HG02973 (cell line): Measurements from ENCODE around the gene LUZP2.
A peak's percentile ranks its signal among the peaks of the same experiment; 100 is the strongest.
"Not testable (repeated sequence)": the region's sequence is repeated elsewhere in the genome, so short reads cannot be mapped to it uniquely, and the experiment has no call there.

Source experiments
- ATAC-seq: cut with Tn5 transposase; IDR thresholded peaks from one replicate; pipeline ENCODE4 v1.9.1; 2021; ENCODE audit warnings: moderate library complexity; ENCODE audit not compliant: unreplicated experiment

LUZP2 gene

GRCh38 chr11:24890426-24890825 lies 393.6 kb downstream of the LUZP2 start:
- no peak for ATAC-seq

DNA sequence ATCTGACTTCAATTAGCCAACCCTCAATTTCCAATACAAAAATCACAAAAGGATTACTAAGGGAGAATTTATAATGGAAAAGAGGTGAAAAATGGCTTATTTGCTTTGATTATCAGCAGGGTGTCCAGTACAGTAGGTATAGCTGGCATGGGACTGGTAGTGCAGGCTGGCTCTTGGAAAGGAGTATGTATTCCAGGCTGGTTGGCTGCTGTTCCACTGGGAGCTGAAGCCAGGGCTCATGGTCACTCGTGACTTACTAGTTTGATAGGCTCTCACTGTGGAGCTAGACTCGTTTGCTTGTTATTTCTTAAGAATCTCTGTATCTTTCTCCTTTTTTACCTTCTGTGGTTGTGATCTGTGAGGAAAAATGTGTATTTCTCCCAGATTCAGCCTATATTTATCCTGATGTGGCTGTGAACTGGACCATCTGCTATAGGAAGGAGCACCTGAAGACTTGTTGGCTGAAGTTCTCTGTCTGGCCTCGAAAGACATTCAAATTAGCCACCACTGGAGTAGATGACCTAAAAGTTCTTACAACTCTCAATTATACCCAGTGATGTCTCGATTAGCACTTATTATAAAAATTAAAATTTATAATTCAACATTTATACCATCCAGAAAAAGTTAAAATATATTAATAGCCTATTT lies 395.1 kb downstream of the LUZP2 start:
- not testable (repeated sequence) for ATAC-seq

DNA sequence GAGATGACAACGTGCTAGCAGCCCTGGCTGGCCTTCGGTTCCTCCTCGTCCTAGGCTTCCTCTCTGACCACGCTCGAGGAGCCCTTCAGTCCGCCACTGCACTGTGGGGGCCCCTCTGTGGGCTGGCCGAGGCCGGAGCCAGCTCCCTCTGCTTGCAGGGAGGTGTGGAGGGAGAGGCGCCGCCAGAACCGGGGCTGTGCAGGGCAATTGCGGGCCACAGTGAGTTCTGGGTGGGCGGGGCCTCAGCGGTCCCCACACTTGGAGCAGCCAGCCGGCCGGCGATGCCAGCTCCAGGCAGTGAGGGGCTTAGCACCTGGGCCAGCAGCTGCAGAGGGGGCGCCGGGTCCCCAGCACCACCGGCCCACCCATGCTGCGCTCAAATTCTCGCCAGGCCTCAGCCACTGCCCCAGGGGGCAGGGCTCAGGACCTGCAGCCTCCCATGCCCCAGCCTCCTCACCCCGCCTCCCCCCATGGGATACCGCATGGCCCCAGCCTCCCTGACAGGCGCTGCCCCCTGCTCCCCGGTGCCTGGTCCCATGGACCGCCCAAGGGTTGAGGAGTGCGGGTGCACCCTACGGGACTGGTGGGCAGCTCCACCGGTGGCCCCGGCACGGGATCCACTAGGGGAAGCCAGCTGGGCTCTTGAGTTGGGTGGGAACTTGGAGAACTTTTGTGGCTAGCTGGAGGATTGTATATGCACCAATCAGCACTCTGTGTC lies 399.4 kb downstream of the LUZP2 start:
- no peak for ATAC-seq

DNA sequence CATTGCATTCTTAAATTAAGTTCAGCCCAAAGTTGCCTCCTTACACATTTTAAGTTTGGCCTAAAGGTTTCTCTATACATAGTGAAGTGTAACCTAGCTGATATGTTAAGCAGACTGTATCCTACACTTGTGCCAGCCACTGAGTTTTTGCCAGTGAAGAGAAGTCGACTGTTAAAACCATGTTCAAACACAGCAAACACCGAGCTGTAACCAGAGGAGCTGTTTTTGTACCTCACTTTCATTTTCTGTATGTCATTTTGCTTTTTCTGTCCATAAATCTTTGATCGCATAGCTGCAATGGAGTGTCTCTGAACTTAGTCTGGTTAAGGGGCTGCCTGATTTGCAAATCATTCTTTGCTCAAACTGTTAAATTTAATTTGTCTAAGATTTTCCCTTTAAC lies 403.7 kb downstream of the LUZP2 start:
- peak; percentile 71 for ATAC-seq

GRCh38 chr11:24900960-24901549 lies 404.2 kb downstream of the LUZP2 start:
- ATAC-seq: no peak

DNA sequence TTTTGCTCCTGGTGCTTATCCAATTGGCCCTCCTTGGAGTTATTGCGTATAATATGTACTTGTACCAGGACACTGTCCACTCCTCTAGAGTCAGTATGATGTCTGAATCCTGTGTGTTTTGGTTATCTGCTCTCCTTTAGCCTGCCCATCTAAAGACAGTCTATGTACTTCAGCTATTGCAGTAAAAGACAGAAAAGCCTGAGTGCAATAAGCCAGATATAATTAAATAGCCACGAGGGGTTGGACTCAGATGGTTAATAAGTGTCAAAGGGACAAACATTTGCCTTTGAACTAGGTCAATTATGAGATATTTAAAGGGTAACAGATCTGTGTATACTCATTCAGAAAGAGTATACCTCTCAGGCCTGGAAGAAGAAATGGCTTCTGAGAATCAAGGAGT lies 406.7 kb downstream of the LUZP2 start:
- no peak for ATAC-seq

DNA sequence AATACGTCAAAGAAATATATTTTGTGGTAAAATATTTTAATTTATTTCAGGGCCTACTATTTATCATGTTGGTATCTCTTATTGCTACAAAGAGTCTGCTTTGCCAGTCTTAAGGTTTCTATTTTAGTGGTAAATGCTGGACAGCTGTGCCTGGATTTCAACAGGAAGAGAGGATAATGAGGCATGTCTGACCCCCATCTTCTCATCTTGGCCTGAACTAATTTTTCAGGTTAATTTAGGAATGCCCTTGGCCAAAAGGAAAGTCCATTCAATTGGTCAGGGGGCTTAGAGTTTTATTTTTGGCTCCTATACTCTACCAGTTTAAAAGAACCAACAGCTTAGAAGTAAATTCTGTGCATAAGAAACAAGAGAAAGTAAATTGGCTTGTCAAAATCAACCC lies 428.2 kb downstream of the LUZP2 start:
- ATAC-seq: no peak

DNA sequence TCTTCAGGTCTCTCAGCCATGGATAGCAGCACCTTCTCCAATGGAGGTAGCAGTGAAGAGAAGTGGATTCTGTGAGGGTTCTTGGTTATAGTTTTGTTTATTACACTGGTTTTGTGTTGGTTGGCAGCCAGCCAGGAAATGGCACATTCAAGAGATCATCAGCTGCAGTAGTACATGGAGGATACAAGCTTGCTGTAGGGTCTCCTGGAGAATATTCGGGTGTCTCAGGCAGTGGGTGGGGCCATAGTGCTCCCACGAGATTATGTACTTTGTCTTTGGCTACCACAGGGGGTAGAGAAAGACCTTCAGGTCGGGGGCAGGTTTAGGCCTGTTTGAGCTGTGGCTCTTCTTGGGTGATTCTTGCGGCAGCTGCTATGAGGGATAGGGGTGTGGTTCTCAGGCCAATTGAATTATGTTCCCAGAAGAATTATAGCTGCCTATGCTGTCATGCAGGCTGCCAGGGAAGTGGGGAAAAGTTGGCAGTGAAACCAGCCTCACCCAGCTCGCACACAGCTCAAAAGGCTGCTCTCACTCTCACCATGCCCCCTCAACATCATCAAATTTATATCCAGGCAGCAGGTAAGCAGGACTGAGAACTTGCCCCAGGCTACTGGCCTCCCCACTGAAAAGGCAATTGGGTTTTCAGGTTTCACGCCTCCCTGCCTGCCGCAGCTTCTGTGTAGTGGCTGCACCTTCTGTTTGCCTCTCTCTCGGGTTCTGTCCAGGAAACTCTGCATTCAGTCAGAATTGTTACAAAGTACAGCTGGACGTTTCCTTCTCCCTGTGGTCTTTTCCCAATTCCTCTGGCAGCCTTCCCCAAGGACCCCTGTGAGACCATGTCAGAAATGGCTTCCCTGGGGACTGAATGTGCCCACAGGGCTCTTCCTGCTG lies 435.5 kb downstream of the LUZP2 start:
- ATAC-seq: no peak

GRCh38 chr11:24934733-24935439 lies 438.0 kb downstream of the LUZP2 start:
- ATAC-seq: no peak

DNA sequence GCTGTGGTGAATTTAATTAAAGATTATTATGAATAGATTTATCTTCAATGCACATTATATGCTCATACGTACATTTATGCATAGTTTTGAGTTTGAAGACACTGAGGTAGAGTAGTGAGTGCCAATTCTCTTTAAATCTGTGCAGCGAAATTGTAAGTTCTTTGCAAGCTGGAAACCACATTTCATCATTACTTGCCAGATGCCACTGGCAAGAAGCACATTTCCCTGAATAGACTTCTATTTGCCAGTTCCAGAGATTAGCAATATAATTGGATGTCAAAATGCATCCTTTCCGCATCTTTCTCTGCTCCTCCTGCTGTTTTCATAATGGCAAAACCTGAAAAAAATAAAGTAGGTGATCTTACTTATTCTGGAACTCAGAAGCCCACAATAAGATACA lies 448.0 kb downstream of the LUZP2 start:
- no peak for ATAC-seq

DNA sequence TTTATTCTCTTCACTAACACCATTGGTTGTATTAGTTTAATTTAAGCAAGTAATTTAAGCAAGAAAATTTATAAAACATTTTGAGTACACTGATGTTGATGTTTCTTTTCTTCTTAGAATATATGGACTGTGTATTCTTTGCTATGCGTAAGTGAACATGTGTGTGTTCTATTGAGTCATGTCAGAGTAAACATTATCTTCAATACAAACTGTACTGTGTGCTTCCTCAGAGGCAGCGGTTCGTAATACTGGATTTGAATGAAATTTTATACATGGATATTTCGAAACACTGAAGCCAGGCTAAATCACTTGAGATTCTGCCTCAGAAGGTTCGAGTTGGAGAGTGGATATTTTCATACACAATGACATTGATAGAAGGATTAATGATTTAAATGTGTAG lies 452.6 kb downstream of the LUZP2 start:
- ATAC-seq: no peak

DNA sequence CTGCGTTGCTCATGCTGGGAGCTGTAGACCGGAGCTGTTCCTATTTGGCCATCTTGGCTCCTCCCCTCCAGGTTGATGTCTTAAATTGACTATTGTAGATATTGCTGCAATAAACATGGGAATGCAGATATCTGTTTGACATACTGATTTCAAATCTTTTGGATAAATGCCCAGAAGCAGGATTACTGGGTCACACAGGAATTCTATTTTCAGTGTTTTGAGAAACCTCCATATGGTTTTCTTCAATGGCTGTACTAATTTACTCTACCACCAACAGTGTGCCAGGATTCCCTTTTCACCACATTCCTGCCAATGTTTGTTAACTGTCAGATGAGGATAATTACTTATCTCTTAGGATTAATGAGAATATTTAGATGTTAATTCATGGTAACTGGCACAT lies 467.0 kb downstream of the LUZP2 start:
- no peak for ATAC-seq

GRCh38 chr11:24965748-24966147 lies 468.9 kb downstream of the LUZP2 start:
- ATAC-seq: no peak

DNA sequence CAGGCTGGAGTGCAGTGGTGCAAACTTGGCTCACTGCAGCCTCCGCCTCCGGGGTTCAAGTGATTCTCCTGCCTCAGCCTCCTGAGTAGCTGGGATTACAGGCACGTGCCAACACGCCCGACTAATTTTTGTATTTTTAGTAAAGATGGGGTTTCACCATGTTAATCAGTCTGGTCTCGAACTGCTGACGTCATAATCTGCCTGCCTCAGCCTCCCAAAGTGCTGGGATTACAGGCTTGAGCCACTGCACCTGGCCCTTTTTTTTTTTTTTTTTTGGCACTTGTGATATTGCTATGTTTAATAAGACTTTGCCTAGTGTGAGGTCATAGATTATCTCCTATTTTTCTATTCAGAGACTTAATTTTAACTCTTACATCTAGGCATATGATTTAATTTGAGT lies 497.1 kb downstream of the LUZP2 start:
- ATAC-seq: not testable (repeated sequence)

DNA sequence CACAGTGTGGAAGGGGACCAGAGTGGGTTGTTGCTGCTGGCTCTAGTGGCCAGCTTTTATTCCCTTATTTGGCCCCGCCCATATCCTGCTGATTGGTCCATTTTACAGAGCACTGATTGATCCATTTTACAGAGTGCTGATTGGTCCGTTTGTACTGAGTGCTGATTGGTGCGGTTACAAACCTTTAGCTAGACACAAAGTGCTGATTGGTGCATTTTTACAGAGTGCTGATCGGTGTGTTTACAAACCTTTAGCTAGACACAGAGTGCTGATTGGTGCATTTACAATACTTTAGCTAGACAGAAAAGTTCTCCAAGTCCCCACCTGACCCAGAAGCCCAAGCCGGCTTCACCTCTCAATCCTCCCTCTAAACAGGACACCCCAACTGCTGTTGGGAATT lies 503.1 kb downstream of the LUZP2 start:
- ATAC-seq: not testable (repeated sequence)

GRCh38 chr11:25037431-25037830 lies 540.6 kb downstream of the LUZP2 start:
- ATAC-seq: no peak

DNA sequence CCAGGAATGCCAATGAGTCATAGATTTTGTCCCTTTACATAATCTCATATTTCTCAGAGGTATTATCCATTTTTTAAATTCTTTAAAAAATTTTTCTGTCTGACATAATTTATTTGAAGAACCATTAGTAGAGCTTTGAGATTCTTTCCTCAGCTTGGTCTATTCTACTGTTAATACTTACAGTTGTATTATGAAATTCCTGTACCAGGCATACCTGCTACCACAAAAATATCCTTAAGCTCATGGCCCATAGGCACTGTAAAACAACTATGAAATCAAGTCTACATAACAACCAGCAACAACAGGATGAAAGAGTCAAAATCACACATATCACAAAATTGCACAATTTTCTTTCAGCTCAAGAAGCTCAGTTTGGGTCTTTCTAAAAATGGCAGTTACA lies 541.3 kb downstream of the LUZP2 start:
- ATAC-seq: no peak

GRCh38 chr11:25039165-25039564 lies 542.3 kb downstream of the LUZP2 start:
- no peak for ATAC-seq

GRCh38 chr11:25048632-25049031 lies 551.8 kb downstream of the LUZP2 start:
- no peak for ATAC-seq

GRCh38 chr11:25052844-25053243 lies 556.0 kb downstream of the LUZP2 start:
- no peak for ATAC-seq

DNA sequence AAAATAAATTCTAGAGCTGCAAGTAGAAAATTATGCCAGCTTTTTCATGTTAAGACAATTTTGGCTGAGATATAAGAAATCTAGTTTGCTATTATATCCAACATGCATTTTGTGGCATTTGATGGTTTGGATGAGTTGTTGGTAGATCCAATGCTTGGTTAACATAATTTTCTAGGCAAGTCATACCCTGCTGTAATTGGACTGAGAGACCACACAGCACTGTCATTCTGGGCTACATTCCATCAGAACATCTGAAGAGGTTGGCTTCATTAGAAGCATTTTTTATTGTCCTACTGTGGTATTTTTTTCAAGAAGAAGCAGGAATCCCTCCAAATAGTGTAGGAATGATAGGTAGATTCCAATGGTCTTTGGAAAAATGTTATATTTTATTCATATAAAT lies 561.0 kb downstream of the LUZP2 start:
- no peak for ATAC-seq
